GM19328 (cell line): ENCODE results near the gene CAMK2B.

Experiments used
- ATAC-seq: cut with Tn5 transposase; IDR thresholded peaks from one replicate; pipeline ENCODE4 v1.9.1; 2021; ENCODE audit warnings: mild to moderate bottlenecking, moderate library complexity; ENCODE audit not compliant: unreplicated experiment

The CAMK2B gene

DNA sequence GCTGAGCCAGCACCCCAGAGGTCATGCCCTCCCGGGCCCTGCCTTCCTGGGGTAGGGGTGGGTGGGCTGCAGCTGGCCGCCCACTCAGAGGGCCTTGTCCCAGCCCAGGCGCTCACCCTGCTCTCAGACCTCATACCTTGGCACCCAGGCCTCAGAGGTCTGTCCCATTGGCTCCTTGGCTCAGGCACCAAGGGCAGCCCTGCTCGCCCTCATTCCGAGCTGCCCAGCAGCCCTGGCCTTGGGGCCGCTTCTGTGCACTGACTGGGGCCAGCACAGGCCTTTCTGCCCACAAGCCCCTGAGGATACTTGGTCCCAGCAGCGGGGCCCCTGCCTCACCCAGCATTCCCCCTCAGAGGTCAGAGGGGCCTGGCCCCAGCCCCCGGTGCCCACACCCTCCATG is 90.3 kb downstream of the CAMK2B start:
- ATAC-seq, result no peak

GRCh38 chr7:44232901-44233715 is 92.3 kb downstream of the CAMK2B start:
- ATAC-seq, result no peak

DNA sequence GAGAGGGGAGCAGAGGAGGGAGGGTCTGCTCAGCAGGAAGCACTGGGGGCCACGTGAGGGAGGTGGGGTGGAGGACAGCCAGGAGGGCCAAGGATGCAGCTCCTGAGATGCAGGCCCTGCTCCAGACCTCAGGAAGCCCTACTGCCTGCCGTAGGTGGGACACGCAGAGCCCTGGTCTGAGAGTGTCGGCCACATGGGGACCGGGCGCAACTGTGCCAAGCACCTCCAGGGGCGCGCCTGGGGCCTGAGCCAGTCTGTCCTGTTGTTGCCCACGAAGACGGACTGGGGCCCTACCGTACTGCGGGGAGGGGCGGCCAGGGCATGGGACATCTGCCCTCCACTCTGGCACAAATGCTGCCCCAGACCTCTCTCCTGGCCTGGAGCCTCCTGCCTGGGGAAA is 93.0 kb downstream of the CAMK2B start:
- ATAC-seq, result no peak

DNA sequence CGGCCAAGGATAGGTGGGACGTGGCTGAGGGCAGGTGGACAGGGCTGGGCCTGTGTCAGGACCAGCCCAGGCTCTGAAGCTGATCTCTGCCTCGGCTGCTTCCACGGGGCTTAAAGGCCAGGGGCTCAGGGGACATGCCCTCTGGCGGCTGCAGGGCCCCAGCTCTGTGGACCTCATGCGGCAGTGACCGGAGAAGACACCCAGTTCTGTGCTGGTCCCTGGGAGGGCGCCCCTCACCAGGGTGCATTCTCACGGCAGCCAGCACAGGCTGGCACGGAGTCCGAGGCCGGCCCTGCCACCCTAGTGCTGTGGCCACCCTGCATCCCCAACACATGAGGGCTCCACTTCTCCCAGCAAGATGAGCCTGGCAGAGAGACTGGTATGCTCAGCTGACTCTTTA is 94.3 kb downstream of the CAMK2B start:
- no peak for ATAC-seq

GRCh38 chr7:44230286-44230685 is 95.1 kb downstream of the CAMK2B start:
- ATAC-seq, result no peak

DNA sequence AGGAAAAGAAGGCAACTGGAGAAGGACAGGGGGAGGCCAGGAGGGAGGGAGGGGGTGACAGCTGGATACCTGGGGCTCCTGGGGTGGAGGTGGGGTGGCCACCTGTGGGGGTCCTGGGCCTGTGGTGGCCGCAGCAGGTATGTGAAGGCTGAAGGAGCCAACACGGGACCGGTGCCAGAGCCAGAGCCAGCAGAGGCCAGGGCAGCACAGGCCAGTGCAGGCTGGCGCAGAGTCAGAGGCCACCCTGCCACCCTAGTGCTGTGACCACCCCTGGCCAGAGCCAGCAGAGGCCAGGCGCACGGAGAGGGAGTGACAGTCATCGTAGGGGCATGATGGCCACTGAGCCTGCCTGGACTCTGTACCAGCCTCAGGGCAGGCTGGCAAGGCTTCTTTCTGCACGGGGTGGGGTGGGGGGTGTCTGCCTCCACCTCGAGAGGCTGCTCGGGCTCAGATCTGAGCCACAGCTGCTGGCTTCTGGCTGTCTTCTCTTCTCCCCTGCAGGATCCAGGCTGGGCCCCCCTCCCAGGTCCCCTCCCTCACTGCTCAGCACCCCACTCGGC is 95.8 kb downstream of the CAMK2B start:
- no peak for ATAC-seq

DNA sequence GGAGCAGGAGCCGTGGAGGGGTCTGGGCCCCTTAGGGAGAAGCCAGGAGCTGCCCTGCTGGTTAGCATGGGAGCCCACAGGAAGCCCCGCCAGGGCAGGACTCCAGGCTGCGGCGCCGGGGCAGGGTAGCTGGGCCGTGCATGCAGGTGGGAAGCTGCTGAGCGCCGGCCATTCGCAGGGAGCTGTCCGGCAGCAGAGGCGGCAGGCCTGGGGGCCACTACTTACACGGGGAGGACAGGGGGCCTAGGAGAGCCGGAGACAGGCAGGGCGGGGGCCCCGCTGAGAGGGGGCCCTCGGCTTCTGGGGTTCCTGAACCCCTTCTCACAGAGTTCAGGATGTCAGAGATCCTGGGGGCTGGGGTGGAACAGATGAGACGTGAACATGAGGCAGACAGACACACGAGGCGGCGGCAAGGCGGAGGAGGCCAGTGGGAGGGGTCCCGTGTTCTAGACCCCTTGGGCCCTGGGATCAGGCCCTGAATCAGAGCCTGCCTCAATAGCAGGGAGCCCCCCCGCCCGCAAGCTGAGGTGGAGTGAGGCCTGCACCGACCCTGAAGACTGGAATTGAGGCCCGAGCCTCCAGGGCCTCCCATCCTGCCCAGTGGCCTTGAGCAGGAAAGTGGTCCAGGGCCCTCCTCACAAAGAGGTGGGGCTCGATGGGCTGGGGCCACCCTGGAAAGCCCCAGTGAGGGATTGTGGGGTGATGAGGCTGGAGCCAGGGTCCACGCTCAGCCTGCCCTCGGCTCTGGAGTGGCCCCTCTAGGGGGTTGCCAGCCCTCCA is 96.6 kb downstream of the CAMK2B start:
- no peak for ATAC-seq

DNA sequence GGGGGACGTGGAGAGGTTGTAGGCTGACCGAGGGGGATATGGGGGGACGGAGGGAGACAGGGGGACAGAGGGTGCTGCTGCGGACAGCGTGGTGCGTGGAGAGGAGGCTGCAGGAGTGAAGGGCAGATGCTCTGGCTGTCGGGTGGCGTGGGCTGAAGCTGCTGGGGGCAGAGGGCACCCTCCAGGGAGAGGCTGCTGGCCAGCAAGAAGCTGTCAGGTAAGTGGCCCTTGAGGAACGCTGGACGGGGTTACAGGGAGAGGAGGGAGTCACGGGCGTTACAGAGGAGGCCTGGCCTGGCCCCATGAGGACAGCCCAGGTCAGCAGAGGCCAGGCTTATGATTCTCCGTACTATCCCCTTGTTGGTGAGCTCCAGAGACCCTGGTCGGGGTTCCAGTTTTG is 97.5 kb downstream of the CAMK2B start:
- no peak for ATAC-seq

- ATAC-seq, result no peak
These were observed 99.0 kb downstream of the CAMK2B start for GRCh38 chr7:44226396-44226753.

- no peak for ATAC-seq
These were observed 99.6 kb downstream of the CAMK2B start for GRCh38 chr7:44225566-44226395.

DNA sequence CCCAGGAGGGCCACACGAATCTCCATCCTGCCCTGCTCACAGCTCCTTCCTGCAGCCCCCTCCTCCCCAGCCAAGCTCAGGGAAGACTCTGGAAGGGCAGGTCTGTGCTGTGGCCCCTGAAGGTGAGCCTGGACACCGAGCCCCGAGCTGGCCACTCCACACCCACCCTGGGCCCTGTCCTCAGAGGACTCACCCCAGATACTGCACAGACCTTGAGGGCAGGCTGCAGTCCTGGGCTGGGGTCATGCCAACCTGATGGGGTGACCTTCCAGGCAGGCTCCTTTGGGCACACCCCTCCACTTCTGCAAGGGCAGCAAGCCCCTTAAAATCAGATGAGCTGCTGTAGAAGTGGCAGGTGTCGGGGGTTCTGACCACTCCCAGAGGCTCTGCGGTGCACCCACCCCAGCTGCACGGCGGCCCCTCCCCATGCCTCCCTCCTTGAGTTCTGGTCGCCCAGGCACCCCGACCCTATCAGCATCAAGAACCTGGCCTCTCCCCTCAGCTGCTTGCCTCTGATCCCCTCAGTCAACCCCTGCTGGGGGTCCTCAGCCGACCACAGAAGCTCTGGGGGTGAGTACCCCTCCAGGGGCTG is 100.3 kb downstream of the CAMK2B start:
- ATAC-seq, result no peak

- ATAC-seq, result no peak
These were observed 101.1 kb downstream of the CAMK2B start for GRCh38 chr7:44224080-44224973.

GRCh38 chr7:44223362-44224079 is 101.9 kb downstream of the CAMK2B start:
- ATAC-seq, result no peak

GRCh38 chr7:44222776-44223261 is 102.6 kb downstream of the CAMK2B start:
- no peak for ATAC-seq

GRCh38 chr7:44222074-44222473 is 103.3 kb downstream of the CAMK2B start:
- no peak for ATAC-seq

DNA sequence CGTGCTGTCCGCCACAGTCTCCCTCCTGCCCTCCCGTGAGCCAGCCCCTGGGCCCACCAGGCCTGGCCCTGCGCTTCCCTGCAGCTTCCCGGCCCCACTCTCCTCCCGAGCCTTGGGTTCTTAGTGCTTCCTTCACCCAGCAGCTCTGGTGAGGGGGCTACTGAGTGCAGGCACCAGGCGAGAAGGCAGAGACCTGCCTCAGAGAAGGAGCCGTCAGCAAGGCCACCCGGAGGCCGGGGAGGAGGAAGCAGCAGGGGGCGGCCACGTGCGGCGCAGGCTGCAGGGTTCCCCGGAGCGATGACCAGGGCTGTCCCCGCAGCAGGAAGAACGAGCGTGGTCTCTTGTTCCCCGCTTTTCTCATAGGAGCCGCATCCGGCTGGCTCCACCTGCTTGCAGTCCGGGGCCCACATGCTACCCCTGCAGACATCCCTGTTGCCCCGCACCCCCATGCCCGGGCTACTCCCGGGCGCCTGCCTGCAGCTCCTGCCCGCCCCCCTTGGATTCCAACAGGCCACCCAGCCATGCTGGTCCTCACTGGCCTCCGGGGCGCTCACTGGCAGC is 104.1 kb downstream of the CAMK2B start:
- no peak for ATAC-seq

DNA sequence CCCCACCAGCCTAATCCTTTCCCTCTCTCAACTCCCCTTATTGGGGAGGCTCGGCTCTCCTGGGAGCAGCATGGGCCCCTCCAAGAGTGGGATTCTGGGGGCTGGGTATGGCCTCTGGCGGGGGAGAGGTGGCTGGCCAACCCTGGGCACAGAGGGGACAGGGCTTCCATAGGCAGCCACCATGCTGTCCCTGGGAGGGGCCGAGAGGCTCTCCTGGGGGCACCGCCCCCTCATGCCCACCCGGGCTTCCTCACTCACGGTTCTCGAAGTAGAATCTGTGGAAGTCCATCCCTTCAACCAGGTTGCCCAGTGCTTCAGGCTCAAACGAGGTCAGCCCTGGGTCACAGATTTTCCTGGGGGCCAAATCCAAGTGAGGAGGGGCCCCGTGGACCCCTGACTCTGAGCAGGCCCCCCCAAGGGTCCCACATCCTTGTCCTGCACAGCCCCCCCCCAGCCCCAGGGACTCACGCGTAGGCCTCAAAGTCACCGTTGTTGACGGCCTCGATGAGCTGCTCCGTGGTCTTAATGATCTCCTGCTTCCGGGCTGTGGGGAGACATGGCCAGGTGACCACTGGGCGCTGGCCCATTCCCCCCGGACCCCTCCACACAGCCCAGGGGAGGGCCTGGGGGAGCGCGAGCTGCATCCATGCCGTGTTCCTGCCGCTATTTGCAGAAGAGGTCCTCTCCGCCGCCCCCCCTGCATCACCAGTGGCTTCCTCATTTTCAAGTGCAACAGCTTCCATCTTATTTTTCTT is 104.9 kb downstream of the CAMK2B start:
- ATAC-seq, result no peak

DNA sequence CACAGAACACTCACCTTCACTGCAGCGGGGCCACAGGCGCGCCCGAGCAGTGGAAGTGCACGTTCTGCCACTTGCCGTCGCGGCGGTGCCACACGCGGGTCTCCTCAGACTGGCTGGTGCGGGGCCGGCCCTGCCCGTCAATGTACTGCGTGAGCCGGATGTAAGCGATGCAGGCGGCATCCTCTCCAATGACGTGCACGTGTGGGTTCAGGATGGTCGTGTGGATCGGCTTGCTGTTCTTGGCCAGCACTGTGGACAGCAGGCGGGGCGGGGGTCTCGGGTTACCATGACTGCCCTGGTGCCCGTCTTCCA is 105.4 kb downstream of the CAMK2B start:
- ATAC-seq, result no peak
